Measurements from ENCODE around the gene PPM1H.

PPM1H gene

DNA sequence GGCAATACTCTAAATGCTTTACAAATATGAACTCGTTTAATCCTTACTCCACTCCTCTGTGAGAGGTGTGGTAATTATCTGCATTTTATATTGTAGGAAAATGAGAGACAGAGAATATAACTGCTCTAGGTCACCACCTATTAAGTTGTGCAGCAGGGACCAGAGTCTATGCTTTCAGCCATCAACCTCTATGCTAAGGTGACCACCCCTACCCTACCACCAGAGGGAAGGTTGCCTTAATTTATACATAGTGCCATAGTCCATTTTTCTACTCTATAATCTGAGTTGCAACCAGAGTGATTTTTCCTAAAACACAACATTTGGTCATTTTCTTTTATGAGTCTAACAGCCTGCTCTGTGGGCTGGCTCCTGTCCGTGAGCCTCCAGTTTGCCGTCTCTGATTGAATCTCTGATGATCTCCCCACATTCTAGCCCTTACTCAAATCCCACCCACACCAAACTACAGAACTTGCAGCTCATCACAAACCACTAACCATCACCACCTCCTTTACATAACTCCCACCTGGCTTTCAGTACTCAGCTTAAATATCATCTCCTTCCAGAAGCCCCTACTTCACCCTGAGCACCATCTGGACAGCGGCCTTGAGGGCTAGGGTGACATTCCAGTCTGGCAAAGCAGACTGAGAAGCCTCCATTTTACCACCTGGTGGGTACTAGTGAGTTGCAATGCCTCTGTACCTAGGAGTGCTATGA is 126.6 kb downstream of the PPM1H start:
- H3K27ac ChIP-seq, result no peak overlapping the region
- TF ChIP-seq, protein P1, sequence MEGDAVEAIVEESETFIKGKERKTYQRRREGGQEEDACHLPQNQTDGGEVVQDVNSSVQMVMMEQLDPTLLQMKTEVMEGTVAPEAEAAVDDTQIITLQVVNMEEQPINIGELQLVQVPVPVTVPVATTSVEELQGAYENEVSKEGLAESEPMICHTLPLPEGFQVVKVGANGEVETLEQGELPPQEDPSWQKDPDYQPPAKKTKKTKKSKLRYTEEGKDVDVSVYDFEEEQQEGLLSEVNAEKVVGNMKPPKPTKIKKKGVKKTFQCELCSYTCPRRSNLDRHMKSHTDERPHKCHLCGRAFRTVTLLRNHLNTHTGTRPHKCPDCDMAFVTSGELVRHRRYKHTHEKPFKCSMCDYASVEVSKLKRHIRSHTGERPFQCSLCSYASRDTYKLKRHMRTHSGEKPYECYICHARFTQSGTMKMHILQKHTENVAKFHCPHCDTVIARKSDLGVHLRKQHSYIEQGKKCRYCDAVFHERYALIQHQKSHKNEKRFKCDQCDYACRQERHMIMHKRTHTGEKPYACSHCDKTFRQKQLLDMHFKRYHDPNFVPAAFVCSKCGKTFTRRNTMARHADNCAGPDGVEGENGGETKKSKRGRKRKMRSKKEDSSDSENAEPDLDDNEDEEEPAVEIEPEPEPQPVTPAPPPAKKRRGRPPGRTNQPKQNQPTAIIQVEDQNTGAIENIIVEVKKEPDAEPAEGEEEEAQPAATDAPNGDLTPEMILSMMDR (conservative IDR thresholded peaks at IDR 0.05), result no peak
- no peak for TF ChIP-seq ZFX (IDR thresholded peaks at IDR 0.05)

GRCh38 chr12:62806893-62807292 is 128.1 kb downstream of the PPM1H start:
- H3K27ac ChIP-seq, result no peak overlapping the region
- TF ChIP-seq ZFX (IDR thresholded peaks at IDR 0.05), result no peak
- TF ChIP-seq, protein P1 (conservative IDR thresholded peaks at IDR 0.05), result no peak

DNA sequence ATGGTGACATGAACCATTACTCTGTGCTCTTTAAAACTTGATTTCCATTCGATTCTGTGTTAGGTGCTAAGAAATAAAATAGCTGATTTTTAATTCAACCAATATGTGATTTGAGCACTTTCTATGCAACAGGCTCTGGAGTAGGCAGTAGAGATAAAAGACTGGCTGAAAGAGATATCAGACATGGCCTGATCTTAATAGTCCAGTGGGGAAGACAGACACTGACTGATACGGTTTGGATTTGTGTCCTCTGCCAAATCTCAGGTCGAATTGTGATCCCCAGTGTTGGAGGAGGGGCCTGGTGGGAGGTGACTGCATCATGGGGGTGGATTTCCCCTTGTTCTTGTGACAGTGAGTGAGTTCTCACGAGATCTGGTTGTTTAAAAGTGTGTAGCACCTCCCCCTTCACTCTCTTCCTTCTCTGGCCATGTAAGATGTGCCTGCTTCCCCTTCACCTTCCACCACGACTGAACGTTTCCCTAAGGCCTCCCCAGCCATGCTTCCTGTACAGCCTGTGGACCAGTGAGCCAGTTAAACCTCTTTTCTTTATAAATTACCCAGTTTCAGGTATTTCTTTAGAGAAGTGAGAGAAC is 128.6 kb downstream of the PPM1H start:
- TF ChIP-seq, protein P1 (conservative IDR thresholded peaks at IDR 0.05), result no peak
- TF ChIP-seq ZFX (IDR thresholded peaks at IDR 0.05), result no peak
- no peak overlapping the region for H3K27ac ChIP-seq

GRCh38 chr12:62805517-62805916 is 129.4 kb downstream of the PPM1H start:
- TF ChIP-seq, protein P1 (conservative IDR thresholded peaks at IDR 0.05), result no peak
- no peak for TF ChIP-seq ZFX (IDR thresholded peaks at IDR 0.05)
- no peak overlapping the region for H3K27ac ChIP-seq

DNA sequence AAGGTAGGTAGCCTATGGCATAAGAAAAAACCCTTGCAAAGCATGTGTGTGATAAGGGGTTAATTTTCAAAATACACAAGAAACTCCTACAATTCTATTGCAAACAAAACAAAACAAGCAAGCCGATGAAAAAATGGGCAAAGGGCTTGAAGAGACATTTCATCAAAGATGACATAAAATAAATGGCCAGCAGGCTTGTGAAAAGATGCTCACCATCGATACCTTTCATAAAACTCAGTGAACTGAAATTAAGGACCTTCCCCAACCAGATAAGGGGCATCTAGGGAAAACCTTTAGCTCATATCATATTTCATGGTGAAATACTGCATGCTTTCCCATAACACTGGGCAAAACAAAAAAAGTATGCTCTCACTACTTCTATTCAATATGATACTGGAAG is 131.2 kb downstream of the PPM1H start:
- H3K27ac ChIP-seq, result no peak overlapping the region

DNA sequence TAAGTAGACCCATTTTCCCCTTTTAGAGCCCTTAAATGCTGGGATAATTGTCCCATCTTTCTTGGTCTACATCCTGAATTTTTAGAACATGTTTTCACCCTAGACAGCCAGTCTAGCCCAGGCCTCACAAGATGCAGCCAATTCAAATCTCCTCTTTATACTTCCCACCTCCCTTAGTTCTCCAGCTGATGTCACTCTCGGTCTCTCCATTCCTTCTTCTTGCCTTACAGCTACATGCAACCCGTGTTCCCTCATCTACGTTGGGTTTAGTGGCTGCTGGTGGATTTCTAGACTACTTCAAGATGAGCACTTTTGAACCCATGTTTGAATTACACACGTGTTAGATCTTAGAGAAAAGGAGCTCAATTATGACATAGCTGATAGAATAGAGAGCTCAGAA is 132.0 kb downstream of the PPM1H start:
- no peak overlapping the region for H3K27ac ChIP-seq
- TF ChIP-seq ZFX (IDR thresholded peaks at IDR 0.05), result no peak
- TF ChIP-seq, protein P1 (conservative IDR thresholded peaks at IDR 0.05), result no peak; the same call in 1 of the 2 replicates

More for the DNA sequence above, 131.2 kb downstream of the PPM1H start:
- TF ChIP-seq, protein P1 (conservative IDR thresholded peaks at IDR 0.05), result no peak
- TF ChIP-seq ZFX (IDR thresholded peaks at IDR 0.05), result no peak

DNA sequence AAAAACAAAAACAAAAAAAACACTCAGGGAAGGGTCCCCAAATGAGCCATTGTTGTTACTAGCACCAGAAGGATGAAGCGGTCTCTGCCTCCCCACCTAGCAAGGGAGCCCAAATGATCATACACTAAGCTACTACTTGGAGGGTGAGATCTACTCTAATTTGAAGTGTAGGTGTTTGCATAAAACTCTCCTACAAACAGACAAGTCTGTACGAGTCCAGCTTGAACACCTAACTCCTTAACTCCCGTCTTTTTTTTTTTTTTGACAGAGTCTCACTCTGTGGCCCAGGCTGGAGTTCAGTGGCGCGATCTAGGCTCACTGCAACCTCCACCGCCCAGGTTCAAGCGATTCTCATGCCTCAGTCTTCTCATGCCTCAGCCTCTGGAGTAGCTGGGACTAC is 132.6 kb downstream of the PPM1H start:
- no peak for TF ChIP-seq ZFX (IDR thresholded peaks at IDR 0.05)
- TF ChIP-seq, protein P1 (conservative IDR thresholded peaks at IDR 0.05), result no peak
- no peak overlapping the region for H3K27ac ChIP-seq

Data from C4-2B (cell line).